Lung (tissue), 12 donors: ENCODE data around the gene TEAD1. TPM values are rescaled to one million over a fixed set of nuclear protein-coding genes. Genes with fewer than 3 reads are reported as not detected.

Source experiments
- ATAC-seq: fragments of 200-7000 bp; cut with Tn5 transposase; one replicate; pipeline ENCODE4 v1.9.1; 2020; ENCODE audit warnings: moderate number of reproducible peaks; ENCODE audit not compliant: insufficient read depth, low FRiP score
- DNase-seq, 3 donors: peaks; one replicate each; pipeline ENCODE4 v3.0.0-alpha.2; 2013 to 2017
- H3K27ac ChIP-seq, 2 donors: one replicate each; pipeline ENCODE4 v1.5.1; 2013; ENCODE audit warnings: mild to moderate bottlenecking in 2 of 2, moderate library complexity in 2 of 2, control low read depth in 1 of 2, inconsistent platforms in 1 of 2, low read depth in 1 of 2, low read length in 1 of 2
- H3K27me3 ChIP-seq, 3 donors: one replicate each; pipeline ENCODE4 v1.5.1; 2013; ENCODE audit warnings: low read length in 2 of 3; ENCODE audit not compliant: control insufficient read depth in 3 of 3, insufficient read depth in 3 of 3
- H3K36me3 ChIP-seq, 4 donors: one replicate each; pipeline ENCODE4 v1.5.1; 2013; ENCODE audit warnings: low read length in 4 of 4, mild to moderate bottlenecking in 1 of 4, moderate library complexity in 1 of 4; ENCODE audit not compliant: control insufficient read depth in 4 of 4, insufficient read depth in 4 of 4
- H3K4me1 ChIP-seq, 5 donors: one replicate each; pipeline ENCODE4 v1.5.1; 2013; ENCODE audit warnings: low read length in 5 of 5, mild to moderate bottlenecking in 2 of 5, moderate library complexity in 1 of 5; ENCODE audit not compliant: control insufficient read depth in 5 of 5, insufficient read depth in 5 of 5
- H3K4me3 ChIP-seq: one replicate; pipeline ENCODE4 v1.5.1; 2013; ENCODE audit warnings: mild to moderate bottlenecking, control low read depth, moderate library complexity
- H3K9ac ChIP-seq, 2 donors: one replicate each; pipeline ENCODE4 v1.5.1; 2013; ENCODE audit warnings: low read length in 2 of 2, control low read depth in 1 of 2; ENCODE audit not compliant: insufficient read depth in 1 of 2
- H3K9me3 ChIP-seq, 4 donors: one replicate each; pipeline ENCODE4 v1.5.1; 2013; ENCODE audit warnings: low read length in 3 of 4, mild to moderate bottlenecking in 1 of 4, moderate library complexity in 1 of 4; ENCODE audit not compliant: control insufficient read depth in 4 of 4, insufficient read depth in 3 of 4
- CTCF ChIP-seq: IDR thresholded peaks from 2 replicates; pipeline ENCODE4 v1.5.1; 2012; ENCODE audit warnings: mild to moderate bottlenecking; ENCODE audit errors: control extremely low read depth, extremely low read depth
- WGBS, 2 donors: extraction: QIAGEN DNeasy Blood & Tissue Kit; methylation state at CpG; one replicate each; pipeline ENCODE4 v1.1.7; 2013; 5-methylcytosine and 5-hydroxymethylcytosine counted together
- polyA plus RNA-seq, 2 donors: library from polyadenylated mRNA; stranded (reverse); fragments of 200-250 nt; gene quantifications; one replicate each; pipeline ENCODE4 v1.2.1, GENCODE V29; 2013
- total RNA-seq, 2 donors: library from RNA; depleted of rRNA in 1 of 2; stranded (reverse); fragments of >200 nt in 1 of 2; gene quantifications; one replicate each; pipeline ENCODE4 v1.2.1, GENCODE V29; 2014 to 2021
- donor health status: control.
- donor health status: control.
- donor health status: Bipolar disorder and iron deficiency.
- donor health status: healthy.
- donor health status: DM: yes; HTN: yes; CAD: no.

The TEAD1 gene
- total and polyA plus RNA-seq, 4 donors, result 7.7 to 141 (median 38.8) TPM

GRCh38 chr11:12646478-12646877 lies 27.7 kb upstream of the TEAD1 start:
- Histone ChIP-seq H3K4me3 (no peak overlapping the region), H3K4me1 (peaks cover 0 to 5% (median 0%) of the 10 kb centered on the region in 5 donors), H3K9ac (no peak overlapping the region), H3K9me3 (no peaks in the 10 kb centered on the region), H3K36me3 (no peaks in the 10 kb centered on the region), H3K27me3 (no peaks in the 10 kb centered on the region), H3K27ac (no peak overlapping the region)
- TF ChIP-seq CTCF, result no peak
- DNase-seq (no peak), ATAC-seq (no peak)
- WGBS, 2 donors, result 100% methylated on average over 2 of the region's 2 CpGs

GRCh38 chr11:12653729-12654128 lies 20.5 kb upstream of the TEAD1 start:
- no peak overlapping the region for H3K4me3 ChIP-seq
- H3K9me3 ChIP-seq, result no peaks in the 10 kb centered on the region
- TF ChIP-seq CTCF, result no peak
- H3K27ac ChIP-seq, result no peak overlapping the region
- H3K27me3 ChIP-seq, result no peaks in the 10 kb centered on the region
- ATAC-seq (no peak), DNase-seq (no peak)
- H3K36me3 ChIP-seq, result no peaks in the 10 kb centered on the region
- 94% methylated on average over 7 of the region's 7 CpGs for WGBS, 2 donors
- no peak overlapping the region for H3K9ac ChIP-seq
- H3K4me1 ChIP-seq, result no peaks in the 10 kb centered on the region

GRCh38 chr11:12655842-12656241 lies 18.4 kb upstream of the TEAD1 start:
- H3K36me3 ChIP-seq, result no peaks in the 10 kb centered on the region
- no peak for TF ChIP-seq CTCF
- H3K27me3 ChIP-seq, result no peaks in the 10 kb centered on the region
- no peak overlapping the region for H3K4me3 ChIP-seq
- H3K9me3 ChIP-seq, result no peaks in the 10 kb centered on the region
- H3K27ac ChIP-seq, result no peak overlapping the region
- no peak for ATAC-seq
- H3K4me1 ChIP-seq, result no peaks in the 10 kb centered on the region
- no peak overlapping the region for H3K9ac ChIP-seq
- DNase-seq, result no peak

- Histone ChIP-seq H3K4me1 (no peaks in the 10 kb centered on the region), H3K9ac (no peak overlapping the region), H3K9me3 (no peaks in the 10 kb centered on the region), H3K27ac (no peak overlapping the region), H3K27me3 (no peaks in the 10 kb centered on the region), H3K36me3 (no peaks in the 10 kb centered on the region), H3K4me3 (no peak overlapping the region)
- 87 to 97% methylated on average over 3 of the region's 3 CpGs for WGBS, 2 donors
- no peak for TF ChIP-seq CTCF
- DNase-seq (no peak), ATAC-seq (no peak)
Measured at GRCh38 chr11:12657336-12657735, 16.9 kb upstream of the TEAD1 start.
